ENCODE data around the gene DAB1.

Gene DAB1

GRCh38 chr1:57102561-57103326 is 321.1 kb downstream of the DAB1 start:
- Histone ChIP-seq H3K9me3 (no peaks in the 10 kb centered on the region), H3K4me1 (no peaks in the 10 kb centered on the region), H3K27me3 (no peaks in the 10 kb centered on the region), H3K4me3 (no peak overlapping the region), H3K36me3 (no peaks in the 10 kb centered on the region), H3K27ac (no peak overlapping the region)
- intact Hi-C loops (cut with DNase I; ENCODE audit: low total_unique reads): no loop called here
- TF ChIP-seq CTCF (IDR thresholded peaks at IDR 0.05): no peak
- DNase-seq: no peak

GRCh38 chr1:57101209-57101608 is 322.7 kb downstream of the DAB1 start:
- Histone ChIP-seq H3K9me3 (no peaks in the 10 kb centered on the region), H3K27me3 (no peaks in the 10 kb centered on the region), H3K27ac (no peak overlapping the region), H3K4me1 (no peaks in the 10 kb centered on the region), H3K36me3 (no peaks in the 10 kb centered on the region), H3K4me3 (no peak overlapping the region)
- TF ChIP-seq CTCF (IDR thresholded peaks at IDR 0.05): no peak
- no peak for DNase-seq
- intact Hi-C loops (cut with DNase I; ENCODE audit: low total_unique reads): no loop called here

- TF ChIP-seq CTCF (IDR thresholded peaks at IDR 0.05): no peak
- Histone ChIP-seq H3K4me1 (no peaks in the 10 kb centered on the region), H3K4me3 (no peak overlapping the region), H3K27ac (no peak overlapping the region), H3K27me3 (no peaks in the 10 kb centered on the region), H3K36me3 (no peaks in the 10 kb centered on the region), H3K9me3 (no peaks in the 10 kb centered on the region)
- intact Hi-C loops (cut with DNase I; ENCODE audit: low total_unique reads): no loop called here
- DNase-seq: no peak
Measured at GRCh38 chr1:57094749-57095148, 329.1 kb downstream of the DAB1 start.

GRCh38 chr1:57093122-57093521 is 330.7 kb downstream of the DAB1 start:
- intact Hi-C loops (cut with DNase I; ENCODE audit: low total_unique reads): no loop called here
- Histone ChIP-seq H3K4me3 (no peak overlapping the region), H3K27me3 (no peaks in the 10 kb centered on the region), H3K36me3 (no peaks in the 10 kb centered on the region), H3K4me1 (no peaks in the 10 kb centered on the region), H3K27ac (no peak overlapping the region), H3K9me3 (no peaks in the 10 kb centered on the region)
- TF ChIP-seq CTCF (IDR thresholded peaks at IDR 0.05): no peak
- DNase-seq: no peak

GRCh38 chr1:57091642-57092041 is 332.2 kb downstream of the DAB1 start:
- H3K27me3 ChIP-seq: no peaks in the 10 kb centered on the region
- H3K27ac ChIP-seq: no peak overlapping the region
- no peak for TF ChIP-seq CTCF (IDR thresholded peaks at IDR 0.05)
- H3K36me3 ChIP-seq: no peaks in the 10 kb centered on the region
- H3K9me3 ChIP-seq: no peaks in the 10 kb centered on the region
- no peaks in the 10 kb centered on the region for H3K4me1 ChIP-seq
- intact Hi-C loops (cut with DNase I; ENCODE audit: low total_unique reads): no loop called here
- H3K4me3 ChIP-seq: no peak overlapping the region
- DNase-seq: no peak

Measured in tibial artery (tissue), 4 donors.